ENCODE data around the gene USP2.
A peak's percentile ranks its signal among the peaks of the same experiment; 100 is the strongest.

Gene USP2

GRCh38 chr11:119415966-119416365 lies 34.5 kb upstream of the USP2 start:
- no peaks in the 10 kb centered on the region for H3K27me3 ChIP-seq (replicated peaks; ENCODE audit: control insufficient read depth, insufficient read depth, low read length)
- no peak for DNase-seq (ENCODE audit: extremely low read depth, insufficient read length)
- no peak for TF ChIP-seq CTCF (IDR thresholded peaks at IDR 0.05; ENCODE audit: insufficient read depth, low read length, poor library complexity, severe bottlenecking)
- no peak overlapping the region for H3K4me3 ChIP-seq (replicated peaks; ENCODE audit: low read depth, low read length)
- no peaks in the 10 kb centered on the region for H3K36me3 ChIP-seq (ENCODE audit: control insufficient read depth, insufficient read depth, low read length)

DNA sequence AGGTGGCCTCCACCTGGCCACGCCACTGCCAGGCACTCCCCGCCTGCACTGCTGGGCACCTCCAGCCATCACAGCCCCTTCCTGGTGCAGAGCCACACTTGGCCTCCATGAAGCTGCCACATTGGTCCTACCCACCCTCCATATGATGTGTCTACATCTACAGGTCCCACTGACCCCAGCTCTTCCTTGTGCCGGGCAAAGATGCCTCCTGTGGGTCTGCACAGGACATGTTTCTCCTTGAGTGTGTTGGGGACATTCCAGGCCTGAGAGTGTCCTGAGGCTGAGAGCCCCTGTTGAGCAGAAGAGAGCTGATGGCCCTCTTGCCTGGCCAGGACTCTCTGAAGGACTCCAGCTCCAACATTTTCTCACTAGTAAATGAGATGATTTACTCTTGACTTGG lies 34.0 kb upstream of the USP2 start:
- peak; percentile 35 for DNase-seq (ENCODE audit: extremely low read depth, insufficient read length)
- no peak overlapping the region for H3K4me3 ChIP-seq (replicated peaks; ENCODE audit: low read depth, low read length)
- H3K27me3 ChIP-seq (replicated peaks; ENCODE audit: control insufficient read depth, insufficient read depth, low read length): no peaks in the 10 kb centered on the region
- no peak for TF ChIP-seq CTCF (IDR thresholded peaks at IDR 0.05; ENCODE audit: insufficient read depth, low read length, poor library complexity, severe bottlenecking)
- H3K36me3 ChIP-seq (ENCODE audit: control insufficient read depth, insufficient read depth, low read length): no peaks in the 10 kb centered on the region

DNA sequence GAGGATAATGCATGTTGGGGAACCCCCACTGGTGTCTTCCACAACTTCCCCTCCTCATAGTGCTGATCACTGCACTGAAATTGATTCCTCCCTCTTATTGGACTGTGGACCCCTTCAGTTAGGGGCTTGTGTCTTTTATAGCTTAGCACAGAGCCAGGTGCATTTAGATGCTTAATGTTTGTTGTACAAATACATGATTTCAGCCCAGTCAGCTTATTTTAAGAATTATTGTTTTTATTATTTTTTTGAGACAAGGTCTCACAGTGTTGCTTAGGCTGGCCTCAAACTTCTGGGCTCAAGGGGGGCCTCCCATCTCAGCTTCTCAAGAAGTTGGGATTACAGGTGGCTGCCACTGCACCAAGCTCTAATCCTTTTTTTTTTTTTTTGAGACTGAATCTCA lies 33.2 kb upstream of the USP2 start:
- Histone ChIP-seq H3K27me3 (replicated peaks; ENCODE audit: control insufficient read depth, insufficient read depth, low read length) (no peaks in the 10 kb centered on the region), H3K36me3 (ENCODE audit: control insufficient read depth, insufficient read depth, low read length) (no peaks in the 10 kb centered on the region), H3K4me3 (replicated peaks; ENCODE audit: low read depth, low read length) (no peak overlapping the region)
- no peak for DNase-seq (ENCODE audit: extremely low read depth, insufficient read length)
- no peak for TF ChIP-seq CTCF (IDR thresholded peaks at IDR 0.05; ENCODE audit: insufficient read depth, low read length, poor library complexity, severe bottlenecking)

DNA sequence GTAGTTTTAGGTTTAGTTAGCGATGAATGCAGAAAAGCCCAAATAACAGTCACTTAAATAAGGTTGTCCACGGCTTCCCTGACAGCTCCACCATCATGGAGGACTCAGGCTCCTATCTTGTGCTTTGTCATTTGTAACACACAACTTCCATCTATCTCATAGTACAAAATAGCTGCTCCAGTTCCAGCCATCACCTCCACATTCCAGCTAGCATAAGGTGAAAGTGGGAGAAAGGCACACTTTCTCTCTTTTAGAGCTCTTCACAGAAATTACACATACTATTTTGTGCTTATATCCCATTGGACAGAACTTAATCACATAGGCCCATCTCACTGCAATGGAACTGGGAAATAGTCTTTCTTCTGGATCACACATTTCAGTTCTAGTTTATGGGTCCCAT lies 32.8 kb upstream of the USP2 start:
- H3K27me3 ChIP-seq (replicated peaks; ENCODE audit: control insufficient read depth, insufficient read depth, low read length): no peaks in the 10 kb centered on the region
- DNase-seq (ENCODE audit: extremely low read depth, insufficient read length): no peak
- H3K36me3 ChIP-seq (ENCODE audit: control insufficient read depth, insufficient read depth, low read length): no peaks in the 10 kb centered on the region
- no peak overlapping the region for H3K4me3 ChIP-seq (replicated peaks; ENCODE audit: low read depth, low read length)
- TF ChIP-seq CTCF (IDR thresholded peaks at IDR 0.05; ENCODE audit: insufficient read depth, low read length, poor library complexity, severe bottlenecking): no peak

DNA sequence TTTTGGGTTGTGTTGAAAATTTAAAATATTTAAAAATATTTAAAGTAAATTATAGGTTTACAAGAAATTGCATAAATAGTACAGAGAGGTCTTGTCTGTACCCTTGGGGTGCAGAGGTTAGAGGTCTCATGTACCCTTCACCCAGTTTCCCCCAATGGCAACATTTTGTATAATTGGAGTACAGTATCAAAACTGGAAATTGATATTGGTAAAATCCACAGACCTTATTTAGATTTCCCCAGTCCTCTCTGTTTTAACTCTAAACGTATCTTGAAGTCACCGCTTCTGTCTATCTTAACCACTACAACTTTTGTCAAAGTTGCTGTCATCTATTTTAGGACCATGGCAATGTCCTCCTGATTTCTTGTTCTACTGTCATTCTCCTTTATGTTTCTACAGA lies 30.6 kb upstream of the USP2 start:
- no peaks in the 10 kb centered on the region for H3K27me3 ChIP-seq (replicated peaks; ENCODE audit: control insufficient read depth, insufficient read depth, low read length)
- H3K36me3 ChIP-seq (ENCODE audit: control insufficient read depth, insufficient read depth, low read length): no peaks in the 10 kb centered on the region
- no peak overlapping the region for H3K4me3 ChIP-seq (replicated peaks; ENCODE audit: low read depth, low read length)
- no peak for TF ChIP-seq CTCF (IDR thresholded peaks at IDR 0.05; ENCODE audit: insufficient read depth, low read length, poor library complexity, severe bottlenecking)
- DNase-seq (ENCODE audit: extremely low read depth, insufficient read length): no peak

- Histone ChIP-seq H3K4me3 (replicated peaks; ENCODE audit: low read depth, low read length) (no peak overlapping the region), H3K27me3 (replicated peaks; ENCODE audit: control insufficient read depth, insufficient read depth, low read length) (no peaks in the 10 kb centered on the region), H3K36me3 (ENCODE audit: control insufficient read depth, insufficient read depth, low read length) (no peaks in the 10 kb centered on the region)
- DNase-seq (ENCODE audit: extremely low read depth, insufficient read length): no peak
- TF ChIP-seq CTCF (IDR thresholded peaks at IDR 0.05; ENCODE audit: insufficient read depth, low read length, poor library complexity, severe bottlenecking): no peak
Measured at GRCh38 chr11:119410501-119410900, 29.0 kb upstream of the USP2 start.

Data from GM06990 (cell line).